ENCODE results near the gene TBX6.

DNA sequence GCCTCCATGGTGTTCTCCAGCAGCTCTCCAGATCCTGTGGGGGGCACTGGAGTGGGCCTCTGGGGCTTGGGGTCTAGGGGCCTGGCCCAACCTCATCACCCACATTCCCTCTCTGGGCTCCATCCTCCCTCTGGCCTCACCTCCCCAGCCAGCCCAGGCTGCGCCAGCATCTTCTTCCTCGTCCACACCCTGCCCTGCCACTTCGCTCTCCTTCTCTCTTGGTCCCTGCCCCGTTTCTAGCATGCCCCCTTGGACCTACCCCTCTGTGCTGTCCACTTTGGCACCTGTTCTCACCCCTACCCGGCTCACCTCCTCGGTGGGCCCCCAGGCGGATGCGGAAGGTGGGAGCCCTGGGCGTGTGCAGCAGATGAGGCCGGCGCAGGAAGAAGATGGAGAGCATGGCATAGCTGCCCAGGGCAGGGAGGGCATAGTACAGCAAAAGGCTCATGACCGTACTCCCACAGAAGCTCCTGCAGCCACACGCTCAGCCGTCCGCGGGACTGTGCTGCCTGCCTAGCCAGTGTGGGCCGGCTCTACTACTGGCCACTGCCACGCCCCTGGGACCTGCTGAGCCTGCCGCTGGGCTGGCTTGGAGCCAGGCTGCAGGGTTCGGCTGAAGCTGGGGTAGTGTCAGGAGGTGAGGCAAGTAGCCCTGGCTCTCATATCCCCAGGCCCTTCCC, 21.4 kb upstream of the TBX6 start, which contains the start of gene GDPD3:
- no peak for TF ChIP-seq POLR2A (IDR thresholded peaks at IDR 0.05)
- TF ChIP-seq, protein P1, sequence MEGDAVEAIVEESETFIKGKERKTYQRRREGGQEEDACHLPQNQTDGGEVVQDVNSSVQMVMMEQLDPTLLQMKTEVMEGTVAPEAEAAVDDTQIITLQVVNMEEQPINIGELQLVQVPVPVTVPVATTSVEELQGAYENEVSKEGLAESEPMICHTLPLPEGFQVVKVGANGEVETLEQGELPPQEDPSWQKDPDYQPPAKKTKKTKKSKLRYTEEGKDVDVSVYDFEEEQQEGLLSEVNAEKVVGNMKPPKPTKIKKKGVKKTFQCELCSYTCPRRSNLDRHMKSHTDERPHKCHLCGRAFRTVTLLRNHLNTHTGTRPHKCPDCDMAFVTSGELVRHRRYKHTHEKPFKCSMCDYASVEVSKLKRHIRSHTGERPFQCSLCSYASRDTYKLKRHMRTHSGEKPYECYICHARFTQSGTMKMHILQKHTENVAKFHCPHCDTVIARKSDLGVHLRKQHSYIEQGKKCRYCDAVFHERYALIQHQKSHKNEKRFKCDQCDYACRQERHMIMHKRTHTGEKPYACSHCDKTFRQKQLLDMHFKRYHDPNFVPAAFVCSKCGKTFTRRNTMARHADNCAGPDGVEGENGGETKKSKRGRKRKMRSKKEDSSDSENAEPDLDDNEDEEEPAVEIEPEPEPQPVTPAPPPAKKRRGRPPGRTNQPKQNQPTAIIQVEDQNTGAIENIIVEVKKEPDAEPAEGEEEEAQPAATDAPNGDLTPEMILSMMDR (IDR thresholded peaks at IDR 0.05): no peak

Data from heart left ventricle (tissue), 13 donors.